TTC549 (cell line): ENCODE data around the gene SSC5D.

Experiments used
- FAIRE-seq: peaks from 2 replicates; lab custom pipeline; 2012; peaks lifted over from hg19 to GRCh38; lab: Jason Lieb, UNC

Gene SSC5D

GRCh38 chr19:55474269-55475265 lies 13.7 kb upstream of the SSC5D start:
- FAIRE-seq, result no peak

GRCh38 chr19:55476100-55476775 lies 12.0 kb upstream of the SSC5D start, which contains the start of gene ZNF628:
Gene ZNF628 (plus strand): TSS chr19:55476617. CDS start chr19:55479911, 3,294 bp downstream.
- FAIRE-seq, result no peak

GRCh38 chr19:55477905-55478304 lies 10.3 kb upstream of the SSC5D start:
- FAIRE-seq, result no peak

- FAIRE-seq, result no peak
Measured at GRCh38 chr19:55478364-55478763, 9.9 kb upstream of the SSC5D start.

- no peak for FAIRE-seq
Measured at GRCh38 chr19:55479045-55479444, 9.2 kb upstream of the SSC5D start.

GRCh38 chr19:55479451-55480230 lies 8.6 kb upstream of the SSC5D start:
- no peak for FAIRE-seq

- no peak for FAIRE-seq
Measured at GRCh38 chr19:55481148-55481793, 7.0 kb upstream of the SSC5D start.

GRCh38 chr19:55481794-55482155 lies 6.5 kb upstream of the SSC5D start:
- no peak for FAIRE-seq

GRCh38 chr19:55482156-55482961 lies 5.9 kb upstream of the SSC5D start:
- FAIRE-seq, result no peak

- FAIRE-seq, result no peak
Measured at GRCh38 chr19:55482967-55483705, 5.1 kb upstream of the SSC5D start.

- FAIRE-seq, result no peak
Measured at GRCh38 chr19:55483706-55484592, 4.3 kb upstream of the SSC5D start.

GRCh38 chr19:55484593-55485438 lies 3.4 kb upstream of the SSC5D start, which contains the start of gene NAT14:
Gene NAT14 (plus strand): TSS chr19:55485188. CDS start chr19:55485709, 521 bp downstream.
- FAIRE-seq, result no peak

GRCh38 chr19:55485439-55486011 lies 2.7 kb upstream of the SSC5D start:
- no peak for FAIRE-seq

- FAIRE-seq, result no peak
Measured at GRCh38 chr19:55486043-55486970, 1.9 kb upstream of the SSC5D start.

- FAIRE-seq, result no peak
Measured at GRCh38 chr19:55486971-55487923, 989 bp upstream of the SSC5D start.
